GM12892 (cell line): ENCODE results near the gene PRDM16.

Experiments used
- POLR2A ChIP-seq: IDR thresholded peaks from 2 replicates; pipeline ENCODE4 v1.6.1; 2011; ENCODE audit warnings: low read depth, low read length, control low read depth
- POLR2AphosphoS5 ChIP-seq: IDR thresholded peaks from 2 replicates; pipeline ENCODE4 v1.6.1; 2011; ENCODE audit warnings: low read depth, low read length, control low read depth
- TAF1 ChIP-seq: IDR thresholded peaks from 2 replicates; pipeline ENCODE4 v1.6.1; 2011; ENCODE audit warnings: low read depth, mild to moderate bottlenecking, control low read depth, low read length, borderline replicate concordance

GRCh38 chr1:3316340-3316943 lies 247.4 kb downstream of the PRDM16 start:
- no peak for TF ChIP-seq POLR2A
- no peak for TF ChIP-seq POLR2AphosphoS5
- no peak for TF ChIP-seq TAF1
